Right renal pelvis (tissue), 4 donors: ENCODE measurements around the gene S100A16. TPM values are rescaled to one million over a fixed set of nuclear protein-coding genes. Genes with fewer than 3 reads are reported as not detected.
"Not testable (repeated sequence)": the region's sequence is repeated elsewhere in the genome, so short reads cannot be mapped to it uniquely, and the experiment has no call there.

Source experiments
- DNase-seq, 4 donors: peaks; one replicate each; pipeline ENCODE4 v3.0.0-alpha.2; 2013; ENCODE audit warnings: low read depth in 4 of 4, low spot score in 3 of 4, missing footprints in 1 of 4
- polyA plus RNA-seq, 4 donors: library from polyadenylated mRNA; unstranded; fragments of 120-200 nt; gene quantifications; one replicate each; pipeline ENCODE4 v1.2.1, GENCODE V29; 2013; ENCODE audit not compliant: insufficient read length in 4 of 4

Gene S100A16
- polyA plus RNA-seq, 4 donors = 108 to 130 (median 113) TPM

- DNase-seq = no peak
These were observed 46.2 kb downstream of the S100A16 start for GRCh38 chr1:153566414-153567371.

GRCh38 chr1:153565529-153566374 is 47.2 kb downstream of the S100A16 start, which contains the start of gene S100A2:
Gene S100A2 (minus strand): TSS chr1:153565844. CDS start chr1:153563877, 1,967 bp downstream.
- DNase-seq = no peak

- no peak for DNase-seq
These were observed 48.9 kb downstream of the S100A16 start for GRCh38 chr1:153563991-153564390.

- no peak for DNase-seq
These were observed 49.4 kb downstream of the S100A16 start for GRCh38 chr1:153563483-153563901.

GRCh38 chr1:153562021-153562420 is 50.9 kb downstream of the S100A16 start:
- not testable (repeated sequence) for DNase-seq

- DNase-seq = no peak
These were observed 51.4 kb downstream of the S100A16 start for GRCh38 chr1:153561466-153561985.

GRCh38 chr1:153560771-153561465 is 52.0 kb downstream of the S100A16 start:
- no peak for DNase-seq

GRCh38 chr1:153560241-153560640 is 52.7 kb downstream of the S100A16 start:
- no peak for DNase-seq

GRCh38 chr1:153557877-153558276 is 55.1 kb downstream of the S100A16 start:
- DNase-seq = no peak

Other genes starting within 250 kb of the S100A16 start
- gene S100A12, start 237.5 kb downstream of the S100A16 start, polyA plus RNA-seq = 1 to 10 TPM in 3 of 4 donors, not detected in 1; 1.3 to 2.8 (median 2.3) TPM
- gene S100A8, start 222.1 kb downstream of the S100A16 start, polyA plus RNA-seq = 10 to 100 TPM in 2 of 4 donors, 1 to 10 TPM in 2; 4.5 to 15.2 (median 10.9) TPM
- gene S100A7A, start 196.6 kb downstream of the S100A16 start, polyA plus RNA-seq = not detected
- under 1 TPM in 3 of 4 donors, not detected in 1; 0.21 to 0.96 (median 0.67) TPM for gene S100A7, start 152.5 kb downstream of the S100A16 start, polyA plus RNA-seq
- 100 to 1,000 TPM; 168 to 309 (median 231) TPM for gene S100A6, start 77.1 kb downstream of the S100A16 start, polyA plus RNA-seq
- gene S100A5, start 72.2 kb downstream of the S100A16 start, polyA plus RNA-seq = 1 to 10 TPM in 1 of 4 donors, under 1 TPM in 3; 0.70 to 1.1 (median 0.89) TPM
- gene S100A4, start 67.3 kb downstream of the S100A16 start, polyA plus RNA-seq = 10 to 100 TPM; 31.2 to 62.0 (median 37.8) TPM
- gene S100A3, start 63.9 kb downstream of the S100A16 start, polyA plus RNA-seq = under 1 TPM in 3 of 4 donors, not detected in 1; 0.24 to 0.41 (median 0.35) TPM
- gene S100A2, start 47.3 kb downstream of the S100A16 start, polyA plus RNA-seq = 10 to 100 TPM in 1 of 4 donors, 1 to 10 TPM in 3; 6.2 to 11.8 (median 8.0) TPM
- 10 to 100 TPM; 17.8 to 28.6 (median 20.7) TPM for gene S100A14, start 3.2 kb upstream of the S100A16 start, polyA plus RNA-seq
- 100 to 1,000 TPM; 139 to 170 (median 156) TPM for gene S100A13, start 14.4 kb upstream of the S100A16 start, polyA plus RNA-seq
- 10 to 100 TPM; 17.8 to 33.4 (median 23.5) TPM for gene S100A1, start 15.3 kb upstream of the S100A16 start, polyA plus RNA-seq
- 100 to 1,000 TPM; 124 to 131 (median 127) TPM for gene CHTOP, start 20.9 kb upstream of the S100A16 start, polyA plus RNA-seq
- gene SNAPIN, start 45.6 kb upstream of the S100A16 start, polyA plus RNA-seq = 10 to 100 TPM; 57.4 to 60.9 (median 58.7) TPM
- gene ILF2, start 57.9 kb upstream of the S100A16 start, polyA plus RNA-seq = 100 to 1,000 TPM; 274 to 311 (median 287) TPM
- 10 to 100 TPM; 64.8 to 82.3 (median 72.5) TPM for gene NPR1, start 65.6 kb upstream of the S100A16 start, polyA plus RNA-seq
- 100 to 1,000 TPM in 2 of 4 donors, 10 to 100 TPM in 2; 89.5 to 122 (median 97.7) TPM for gene INTS3, start 114.9 kb upstream of the S100A16 start, polyA plus RNA-seq
- gene SLC27A3, start 162.3 kb upstream of the S100A16 start, polyA plus RNA-seq = 10 to 100 TPM; 34.0 to 44.8 (median 37.3) TPM